ENCODE results near the gene SCAMP1. TPM values are rescaled to one million over a fixed set of nuclear protein-coding genes. Genes with fewer than 3 reads are reported as not detected.

The SCAMP1 gene
- total RNA-seq, 1 experiment from 2014 or later, result 43.8 TPM

- TF ChIP-seq ATF2 (CRISPR knock-in tag; IDR thresholded peaks at IDR 0.05; ENCODE audit: borderline replicate concordance, low read depth), result no peak
- TF ChIP-seq E2F1 (CRISPR knock-in tag; IDR thresholded peaks at IDR 0.05), result no peak
- no peak for TF ChIP-seq ZMAT4 (CRISPR knock-in tag; IDR thresholded peaks at IDR 0.05)
- no peak for TF ChIP-seq CDX4 (CRISPR knock-in tag; IDR thresholded peaks at IDR 0.05; ENCODE audit: borderline replicate concordance)
- TF ChIP-seq ZNF263 (CRISPR knock-in tag; IDR thresholded peaks at IDR 0.05; ENCODE audit: low read depth), result no peak
- no peak for TF ChIP-seq FOXP4 (CRISPR knock-in tag; IDR thresholded peaks at IDR 0.05)
- TF ChIP-seq CREB1 (CRISPR knock-in tag; IDR thresholded peaks at IDR 0.05), result no peak
These were observed 7.0 kb downstream of the SCAMP1 start (continued) for GRCh38 chr5:78367318-78367991.

GRCh38 chr5:78369680-78370079 is 9.3 kb downstream of the SCAMP1 start:
- Mint-ChIP-seq H3K4me3 (no peak overlapping the region), H3K4me1 (peaks cover 5% of the 10 kb centered on the region), H3K36me3 (peaks cover 6% of the 10 kb centered on the region; the same call in 1 of the 2 replicates), H3K27me3 (ENCODE audit: low read depth) (no peaks in the 10 kb centered on the region), H3K9me3 (0 out of 2 replicates have a peak, but pooled peaks cover 4% of the 10 kb centered on the region), H3K27ac (no peak overlapping the region)
- DNase-seq (ENCODE audit: low spot score), result no peak
- TF ChIP-seq ATF3 (CRISPR knock-in tag; conservative IDR thresholded peaks at IDR 0.05), result no peak
- no peak for TF ChIP-seq NFATC4 (CRISPR knock-in tag; IDR thresholded peaks at IDR 0.05)
- TF ChIP-seq ZNF416 (CRISPR knock-in tag; IDR thresholded peaks at IDR 0.05), result no peak
- no peak for TF ChIP-seq SP1 (CRISPR knock-in tag; conservative IDR thresholded peaks at IDR 0.05)
- TF ChIP-seq MAX (CRISPR knock-in tag; IDR thresholded peaks at IDR 0.05), result no peak
- TF ChIP-seq NR2C2 (CRISPR knock-in tag; IDR thresholded peaks at IDR 0.05), result no peak
- no peak for TF ChIP-seq SMAD3 (CRISPR knock-in tag; IDR thresholded peaks at IDR 0.05; ENCODE audit: borderline replicate concordance)
- ChIA-PET POLR2A (no interaction called here), CTCF (no interaction called here)
- no peak for ATAC-seq

- Mint-ChIP-seq H3K9me3 (no peaks in the 10 kb centered on the region), H3K27ac (no peak overlapping the region), H3K27me3 (ENCODE audit: low read depth) (no peaks in the 10 kb centered on the region), H3K4me3 (no peak overlapping the region), H3K36me3 (no peaks in the 10 kb centered on the region), H3K4me1 (peaks cover 3% of the 10 kb centered on the region)
- ChIA-PET POLR2A (interaction anchor here (1.4 kb wide), 1 partner anchor 12 kb away, joined by 3 read pairs; the partner anchor contains the start of gene SCAMP1), CTCF (interaction anchor here (2.1 kb wide), 1 partner anchor 52 kb away, joined by 7 read pairs; no protein-coding TSS in a partner anchor)
- no peak for ATAC-seq
- DNase-seq (ENCODE audit: low spot score), result no peak
- TF ChIP-seq ZNF512 (CRISPR knock-in tag; IDR thresholded peaks at IDR 0.05; ENCODE audit: borderline replicate concordance) (no peak), ZNF281 (CRISPR knock-in tag; IDR thresholded peaks at IDR 0.05) (no peak), PREB (CRISPR knock-in tag; IDR thresholded peaks at IDR 0.05; ENCODE audit: borderline replicate concordance) (no peak), FOXP1 (CRISPR knock-in tag; IDR thresholded peaks at IDR 0.05; ENCODE audit: borderline replicate concordance) (no peak), USF1 (CRISPR knock-in tag; IDR thresholded peaks at IDR 0.05) (no peak)
These were observed 12.8 kb downstream of the SCAMP1 start for GRCh38 chr5:78373231-78373630.

Measured in WTC11 (cell line).